Lung (tissue), 12 donors: Measurements from ENCODE around the gene LIN54. TPM values are rescaled to one million over a fixed set of nuclear protein-coding genes. Genes with fewer than 3 reads are reported as not detected.

Experiments
- ATAC-seq: fragments of 200-7000 bp; cut with Tn5 transposase; one replicate; pipeline ENCODE4 v1.9.1; 2020; ENCODE audit warnings: moderate number of reproducible peaks; ENCODE audit not compliant: insufficient read depth, low FRiP score
- DNase-seq, 3 donors: peaks; one replicate each; pipeline ENCODE4 v3.0.0-alpha.2; 2013 to 2017
- H3K27ac ChIP-seq, 2 donors: one replicate each; pipeline ENCODE4 v1.5.1; 2013; ENCODE audit warnings: mild to moderate bottlenecking in 2 of 2, moderate library complexity in 2 of 2, control low read depth in 1 of 2, inconsistent platforms in 1 of 2, low read depth in 1 of 2, low read length in 1 of 2
- H3K27me3 ChIP-seq, 3 donors: one replicate each; pipeline ENCODE4 v1.5.1; 2013; ENCODE audit warnings: low read length in 2 of 3; ENCODE audit not compliant: control insufficient read depth in 3 of 3, insufficient read depth in 3 of 3
- H3K36me3 ChIP-seq, 4 donors: one replicate each; pipeline ENCODE4 v1.5.1; 2013; ENCODE audit warnings: low read length in 4 of 4, mild to moderate bottlenecking in 1 of 4, moderate library complexity in 1 of 4; ENCODE audit not compliant: control insufficient read depth in 4 of 4, insufficient read depth in 4 of 4
- H3K4me1 ChIP-seq, 5 donors: one replicate each; pipeline ENCODE4 v1.5.1; 2013; ENCODE audit warnings: low read length in 5 of 5, mild to moderate bottlenecking in 2 of 5, moderate library complexity in 1 of 5; ENCODE audit not compliant: control insufficient read depth in 5 of 5, insufficient read depth in 5 of 5
- H3K4me3 ChIP-seq: one replicate; pipeline ENCODE4 v1.5.1; 2013; ENCODE audit warnings: mild to moderate bottlenecking, control low read depth, moderate library complexity
- H3K9ac ChIP-seq, 2 donors: one replicate each; pipeline ENCODE4 v1.5.1; 2013; ENCODE audit warnings: low read length in 2 of 2, control low read depth in 1 of 2; ENCODE audit not compliant: insufficient read depth in 1 of 2
- H3K9me3 ChIP-seq, 4 donors: one replicate each; pipeline ENCODE4 v1.5.1; 2013; ENCODE audit warnings: low read length in 3 of 4, mild to moderate bottlenecking in 1 of 4, moderate library complexity in 1 of 4; ENCODE audit not compliant: control insufficient read depth in 4 of 4, insufficient read depth in 3 of 4
- WGBS, 2 donors: extraction: QIAGEN DNeasy Blood & Tissue Kit; methylation state at CpG; one replicate each; pipeline ENCODE4 v1.1.7; 2013; 5-methylcytosine and 5-hydroxymethylcytosine counted together
- polyA plus RNA-seq, 2 donors: library from polyadenylated mRNA; stranded (reverse); fragments of 200-250 nt; gene quantifications; one replicate each; pipeline ENCODE4 v1.2.1, GENCODE V29; 2013
- total RNA-seq, 2 donors: library from RNA; depleted of rRNA in 1 of 2; stranded (reverse); fragments of >200 nt in 1 of 2; gene quantifications; one replicate each; pipeline ENCODE4 v1.2.1, GENCODE V29; 2014 to 2021
- TF ChIP-seq, protein P1 (sequence below): IDR thresholded peaks from 2 replicates; pipeline ENCODE4 v1.5.1; 2012; ENCODE audit warnings: mild to moderate bottlenecking; ENCODE audit errors: control extremely low read depth, extremely low read depth
- donor health status: control.
- donor health status: control.
- donor health status: Bipolar disorder and iron deficiency.
- donor health status: healthy.
- donor health status: DM: yes; HTN: yes; CAD: no.

The LIN54 gene
- total and polyA plus RNA-seq, 4 donors, result 2.7 to 14.1 (median 7.3) TPM

DNA sequence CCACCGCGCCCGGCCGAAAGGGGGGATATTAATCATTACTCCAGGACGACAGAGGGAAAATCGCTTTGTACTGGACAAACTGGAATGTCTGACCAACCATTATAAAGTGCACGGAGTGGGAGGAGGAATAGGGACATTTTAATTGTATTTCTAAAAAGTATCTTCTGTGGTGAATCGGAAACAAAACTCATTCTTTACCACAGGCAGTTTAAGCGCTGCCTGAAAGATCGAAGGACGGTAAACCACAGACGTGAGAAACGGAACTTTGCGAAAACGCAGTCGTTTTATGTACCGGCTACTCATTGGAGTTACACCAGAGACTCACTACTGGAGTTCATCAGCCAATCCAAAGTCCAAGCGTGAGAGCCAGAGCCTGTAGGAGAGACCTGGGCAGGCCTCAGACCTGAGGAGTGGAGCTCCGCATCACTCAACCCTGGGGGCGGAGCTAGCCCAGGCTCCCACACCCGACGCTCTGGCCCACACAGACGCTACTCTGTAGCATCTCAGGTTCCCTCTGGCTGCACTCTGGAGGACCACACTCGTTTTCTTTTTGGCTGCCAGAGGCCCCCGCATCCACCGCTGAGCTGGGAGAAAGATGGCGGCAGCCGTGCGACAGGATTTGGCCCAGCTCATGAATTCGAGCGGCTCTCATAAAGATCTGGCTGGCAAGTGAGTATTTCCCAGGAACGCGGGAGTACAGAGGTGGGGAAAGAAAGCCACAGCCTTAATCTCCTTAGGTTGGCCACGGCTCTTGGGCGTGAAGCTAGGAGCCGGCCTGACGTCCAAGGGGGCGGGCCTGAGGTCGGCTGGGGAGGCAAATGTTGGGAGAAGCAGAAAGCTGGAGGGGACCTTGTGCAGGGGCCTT is 24.2 kb upstream of the LIN54 start, which contains the start of gene COPS4:
Gene COPS4, plus strand, starts transcription at position 554 of the 865 bp plus-strand sequence. Its CDS starts 42 bp downstream, at position 596.
- Histone ChIP-seq H3K4me1 (peaks cover 4 to 14% (median 10%) of the 10 kb centered on the region in 5 donors), H3K27ac (peak within 1 kb of the TSS; percentile 93 to 96), H3K9ac (peak within 1 kb of the TSS; percentile 51 to 97), H3K4me3 (peak within 1 kb of the TSS; percentile 82), H3K27me3 (no peaks in the 10 kb centered on the region), H3K9me3 (no peaks in the 10 kb centered on the region), H3K36me3 (peaks cover 0 to 2% (median 0%) of the 10 kb centered on the region in 4 donors)
- TF ChIP-seq, protein P1, sequence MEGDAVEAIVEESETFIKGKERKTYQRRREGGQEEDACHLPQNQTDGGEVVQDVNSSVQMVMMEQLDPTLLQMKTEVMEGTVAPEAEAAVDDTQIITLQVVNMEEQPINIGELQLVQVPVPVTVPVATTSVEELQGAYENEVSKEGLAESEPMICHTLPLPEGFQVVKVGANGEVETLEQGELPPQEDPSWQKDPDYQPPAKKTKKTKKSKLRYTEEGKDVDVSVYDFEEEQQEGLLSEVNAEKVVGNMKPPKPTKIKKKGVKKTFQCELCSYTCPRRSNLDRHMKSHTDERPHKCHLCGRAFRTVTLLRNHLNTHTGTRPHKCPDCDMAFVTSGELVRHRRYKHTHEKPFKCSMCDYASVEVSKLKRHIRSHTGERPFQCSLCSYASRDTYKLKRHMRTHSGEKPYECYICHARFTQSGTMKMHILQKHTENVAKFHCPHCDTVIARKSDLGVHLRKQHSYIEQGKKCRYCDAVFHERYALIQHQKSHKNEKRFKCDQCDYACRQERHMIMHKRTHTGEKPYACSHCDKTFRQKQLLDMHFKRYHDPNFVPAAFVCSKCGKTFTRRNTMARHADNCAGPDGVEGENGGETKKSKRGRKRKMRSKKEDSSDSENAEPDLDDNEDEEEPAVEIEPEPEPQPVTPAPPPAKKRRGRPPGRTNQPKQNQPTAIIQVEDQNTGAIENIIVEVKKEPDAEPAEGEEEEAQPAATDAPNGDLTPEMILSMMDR, result peak; percentile 15
- DNase-seq (peak; percentile 98 to 100 (median 100)), ATAC-seq (peak; percentile 100)
- 0% methylated on average over 39 of the region's 39 CpGs for WGBS, 2 donors

GRCh38 chr4:83029688-83030087 is 19.1 kb upstream of the LIN54 start:
- Histone ChIP-seq H3K36me3 (no peaks in the 10 kb centered on the region), H3K27me3 (peaks cover 0 to 5% (median 0%) of the 10 kb centered on the region in 3 donors), H3K27ac (no peak overlapping the region), H3K4me1 (no peaks in the 10 kb centered on the region), H3K9me3 (peaks cover 0 to 6% (median 0%) of the 10 kb centered on the region in 4 donors), H3K9ac (no peak overlapping the region), H3K4me3 (no peak overlapping the region)
- 80 to 89% methylated on average over 1 of the region's 1 CpG for WGBS, 2 donors
- TF ChIP-seq, protein P1, result no peak
- ATAC-seq, result no peak
- DNase-seq, result no peak

- TF ChIP-seq, protein P1, result no peak
- ATAC-seq (no peak), DNase-seq (no peak)
- H3K27me3 ChIP-seq, result peaks cover 0 to 5% (median 0%) of the 10 kb centered on the region in 3 donors
- WGBS, 2 donors, result 39% methylated on average over 3 of the region's 3 CpGs
- H3K9me3 ChIP-seq, result peaks cover 0 to 8% (median 3%) of the 10 kb centered on the region in 4 donors
- H3K9ac ChIP-seq, result no peak overlapping the region
- H3K27ac ChIP-seq, result no peak overlapping the region
- no peaks in the 10 kb centered on the region for H3K4me1 ChIP-seq
- no peak overlapping the region for H3K4me3 ChIP-seq
- H3K36me3 ChIP-seq, result no peaks in the 10 kb centered on the region
These were observed 18.4 kb upstream of the LIN54 start for GRCh38 chr4:83028976-83029375.
